Erythroblast (primary cell): ENCODE data around the gene GFRA4.

Experiments
- GATA1 ChIP-seq: IDR thresholded peaks from 2 replicates; pipeline ENCODE4 v1.6.1; 2011; ENCODE audit warnings: low read depth, mild to moderate bottlenecking, control low read depth, low read length, moderate library complexity
- POLR2A ChIP-seq: IDR thresholded peaks from 2 replicates; pipeline ENCODE4 v1.6.1; 2011; ENCODE audit warnings: mild to moderate bottlenecking, low read length

DNA sequence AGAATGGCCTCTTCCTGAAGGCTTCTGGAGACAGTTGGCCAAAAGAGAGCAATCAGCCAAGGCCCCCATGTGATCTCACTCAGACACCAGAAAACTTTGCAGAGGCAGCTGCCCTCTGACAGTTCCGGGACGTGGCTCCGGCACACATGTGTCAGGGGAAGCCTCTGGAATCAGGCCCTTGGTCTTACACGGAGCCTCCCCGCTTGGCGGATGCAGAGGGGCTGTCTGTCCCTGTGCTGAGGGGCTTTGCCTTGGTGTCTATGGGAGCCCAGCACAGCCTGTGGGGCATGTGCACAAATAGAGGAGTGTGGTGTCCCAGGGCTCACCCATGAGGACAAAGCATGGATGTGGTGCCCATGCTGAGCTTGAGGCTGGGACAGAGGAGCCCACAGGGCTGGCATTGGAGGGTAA lies 35.4 kb upstream of the GFRA4 start:
- TF ChIP-seq POLR2A (no peak), GATA1 (no peak)
